SU-DHL-6 (cell line): ENCODE data around the gene RAI14.

Experiments
- EZH2phosphoT487 ChIP-seq: fragments of 200-600 bp; sonication (generic), shearing (Covaris generic); conservative IDR thresholded peaks from 2 replicates; pipeline ENCODE4 v1.6.1; 2018; ENCODE audit warnings: mild to moderate bottlenecking, antibody characterized with exemption, low read length, moderate library complexity, mixed read lengths
- TF ChIP-seq, protein P1 (sequence below): fragments of 200-600 bp; sonication (generic); IDR thresholded peaks from one replicate; pipeline ENCODE4 v1.5.1; 2017; ENCODE audit warnings: antibody characterized with exemption, mild to moderate bottlenecking, low read length, moderate library complexity; ENCODE audit not compliant: insufficient read depth, poor library complexity, severe bottlenecking

- TF ChIP-seq, protein P1, sequence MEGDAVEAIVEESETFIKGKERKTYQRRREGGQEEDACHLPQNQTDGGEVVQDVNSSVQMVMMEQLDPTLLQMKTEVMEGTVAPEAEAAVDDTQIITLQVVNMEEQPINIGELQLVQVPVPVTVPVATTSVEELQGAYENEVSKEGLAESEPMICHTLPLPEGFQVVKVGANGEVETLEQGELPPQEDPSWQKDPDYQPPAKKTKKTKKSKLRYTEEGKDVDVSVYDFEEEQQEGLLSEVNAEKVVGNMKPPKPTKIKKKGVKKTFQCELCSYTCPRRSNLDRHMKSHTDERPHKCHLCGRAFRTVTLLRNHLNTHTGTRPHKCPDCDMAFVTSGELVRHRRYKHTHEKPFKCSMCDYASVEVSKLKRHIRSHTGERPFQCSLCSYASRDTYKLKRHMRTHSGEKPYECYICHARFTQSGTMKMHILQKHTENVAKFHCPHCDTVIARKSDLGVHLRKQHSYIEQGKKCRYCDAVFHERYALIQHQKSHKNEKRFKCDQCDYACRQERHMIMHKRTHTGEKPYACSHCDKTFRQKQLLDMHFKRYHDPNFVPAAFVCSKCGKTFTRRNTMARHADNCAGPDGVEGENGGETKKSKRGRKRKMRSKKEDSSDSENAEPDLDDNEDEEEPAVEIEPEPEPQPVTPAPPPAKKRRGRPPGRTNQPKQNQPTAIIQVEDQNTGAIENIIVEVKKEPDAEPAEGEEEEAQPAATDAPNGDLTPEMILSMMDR: no peak
- TF ChIP-seq EZH2phosphoT487: no peak
Observed at GRCh38 chr5:34844999-34845398, 188.9 kb downstream of the RAI14 start.
